HepG2 (cell line): ENCODE results near the gene PHKG2. TPM values are rescaled to one million over a fixed set of nuclear protein-coding genes. Genes with fewer than 3 reads are reported as not detected.

Experiments used
- ATAC-seq: fragments of 200-7000 bp; cut with Tn5 transposase; 3 replicates; pipeline ENCODE4 v1.9.1; 2020; ENCODE audit warnings: mild to moderate bottlenecking, moderate library complexity
- BruUV-seq: library from RNA; stranded (reverse); fragments of 400-500 nt; replicated peaks from 2 replicates; lab custom pipeline; 2021; lab: Mats Ljungman, UMichigan
- CTCF ChIA-PET: fragments of 300-600 bp; formaldehyde crosslinking; extraction: SDS; loops from one replicate; lab custom pipeline; 2021; ENCODE audit warnings: low total read pairs, inconsistent platforms, low intra/inter-chr PET ratio; lab: Yijun Ruan, JAX
- POLR2A ChIA-PET: fragments of 350-600 bp; sonication (Branson Sonifier 250); formaldehyde crosslinking; loops from one replicate; lab custom pipeline; 2020; ENCODE audit warnings: antibody characterized with exemption, inconsistent platforms; lab: Yijun Ruan, JAX
- DNase-seq: peaks from one replicate; pipeline ENCODE4 v3.0.0-alpha.2; 2015; ENCODE audit warnings: low spot score
- FAIRE-seq: peaks from 3 replicates; lab custom pipeline; 2011; peaks lifted over from hg19 to GRCh38; lab: Jason Lieb, UNC
- H2AFZ ChIP-seq: one replicate; pipeline ENCODE4 v1.6.1; 2011; ENCODE audit warnings: low read length, inconsistent platforms
- H3K27ac ChIP-seq: fragments of 300-600 bp; 3 replicates; pipeline ENCODE4 v1.8.0; 2011; ENCODE audit warnings: mixed run types, mild to moderate bottlenecking, mixed read lengths, low read length, inconsistent platforms; ENCODE audit not compliant: insufficient read depth; ENCODE audit errors: extremely low read length
- H3K27me3 ChIP-seq, 2 experiments: fragments of 200-600 bp in 1 of 2; 2 replicates in 1 of 2; 3 replicates in 1 of 2; pipeline versions ENCODE4 v1.6.0 to v1.8.0; 2011; ENCODE audit warnings: low read length in 2 of 2, mild to moderate bottlenecking in 2 of 2, moderate library complexity in 2 of 2, inconsistent platforms in 1 of 2; ENCODE audit not compliant: insufficient read depth in 2 of 2, control insufficient read depth in 1 of 2
- H3K36me3 ChIP-seq, 2 experiments: fragments of 200-600 bp in 1 of 2; replicated peaks in 1 of 2; 2 replicates in 1 of 2; 3 replicates in 1 of 2; pipeline versions ENCODE4 v1.5.1 to v1.8.0; 2011; ENCODE audit warnings: low read length in 2 of 2, inconsistent platforms in 1 of 2; ENCODE audit not compliant: insufficient read depth in 2 of 2, control insufficient read depth in 1 of 2
- H3K4me1 ChIP-seq: 2 replicates; pipeline ENCODE4 v1.5.1; 2012; ENCODE audit warnings: low read length, inconsistent platforms; ENCODE audit not compliant: insufficient read depth
- H3K4me2 ChIP-seq: 2 replicates; pipeline ENCODE4 v1.6.0; 2011; ENCODE audit warnings: low read depth, low read length, inconsistent platforms
- H3K4me3 ChIP-seq, 3 experiments: fragments of 200-600 bp in 1 of 3; sonication (generic), shearing (Covaris generic) in 1 of 3; replicated peaks in 1 of 3; 2 replicates each; pipeline ENCODE4 v1.5.1; 2011 to 2016; ENCODE audit warnings: low read length in 3 of 3, inconsistent platforms in 2 of 3, low read depth in 2 of 3, mild to moderate bottlenecking in 2 of 3, control low read depth in 1 of 3, mixed read lengths in 1 of 3; ENCODE audit not compliant: insufficient read depth in 1 of 3
- H3K79me2 ChIP-seq: one replicate; pipeline ENCODE4 v1.6.1; 2011; ENCODE audit warnings: low read length, inconsistent platforms; ENCODE audit not compliant: insufficient read depth
- H3K9ac ChIP-seq: 2 replicates; pipeline ENCODE4 v1.6.0; 2011; ENCODE audit warnings: mild to moderate bottlenecking, low read depth, low read length, inconsistent platforms; ENCODE audit not compliant: insufficient read depth
- H3K9me3 ChIP-seq: 2 replicates; pipeline ENCODE4 v1.5.1; 2012; ENCODE audit warnings: mild to moderate bottlenecking, low read length
- H4K20me1 ChIP-seq: 2 replicates; pipeline ENCODE4 v1.6.0; 2011; ENCODE audit warnings: inconsistent platforms, mild to moderate bottlenecking, low read length, moderate library complexity; ENCODE audit not compliant: insufficient read depth
- POLR2A ChIP-seq, 2 experiments: IDR thresholded peaks; 2 replicates each; pipeline ENCODE4 v1.6.1; 2011; ENCODE audit warnings: low read depth in 2 of 2, low read length in 2 of 2, mild to moderate bottlenecking in 1 of 2, moderate library complexity in 1 of 2; ENCODE audit not compliant: insufficient read depth in 1 of 2
- SP2 ChIP-seq: sonication (generic); formaldehyde crosslinking; IDR thresholded peaks from 2 replicates; pipeline ENCODE4 v1.5.1; 2020; ENCODE audit warnings: mild to moderate bottlenecking, missing genetic modification reagents
- ZNF121 ChIP-seq: sonication (generic); formaldehyde crosslinking; IDR thresholded peaks from 2 replicates; pipeline ENCODE4 v1.5.0; 2020; ENCODE audit warnings: mild to moderate bottlenecking, missing genetic modification reagents
- ZNF24 ChIP-seq: fragments of 450-650 bp; IDR thresholded peaks from 2 replicates; pipeline ENCODE4 v1.6.1; 2017; ENCODE audit warnings: antibody characterized with exemption, mild to moderate bottlenecking
- ZNF629 ChIP-seq: sonication (generic); formaldehyde crosslinking; conservative IDR thresholded peaks from 2 replicates; pipeline ENCODE4 v1.5.0; 2020; ENCODE audit warnings: missing genetic modification reagents
- ZNF709 ChIP-seq: sonication (generic); formaldehyde crosslinking; IDR thresholded peaks from 2 replicates; pipeline ENCODE4 v1.5.0; 2020; ENCODE audit warnings: mild to moderate bottlenecking, missing genetic modification reagents
- WGBS: methylation state at CpG from one replicate; pipeline ENCODE4 v1.1.6; 2017; ENCODE audit warnings: low lambda C conversion rate; 5-methylcytosine and 5-hydroxymethylcytosine counted together
- in situ Hi-C: cut with HindIII; loops from 2 replicates; pipeline ENCODE4 v1.10.0; 2017; ENCODE audit warnings: low pct_unique_long_range_greater_than_20kb; ENCODE audit not compliant: extremely low pct_ligation_motif_present
- intact Hi-C: fragments of 100-400 bp; cut with micrococcal nuclease; formaldehyde crosslinking; loops from one replicate; pipeline ENCODE4 v1.10.0; 2022; ENCODE audit not compliant: unreplicated experiment
- polyA plus RNA-seq, 8 experiments: library from polyadenylated mRNA; depleted of rRNA in 3 of 8; stranded (reverse) in 7 of 8; unstranded in 1 of 8; fragments of >200 nt; fragmentation: Illumina TruSeq in 4 of 8; extraction: Trizol in 4 of 8; gene quantifications; 2 replicates each; pipeline versions ENCODE4 v1.2.1 to v1.2.3, GENCODE V29; 2011 to 2016; ENCODE audit warnings: low read depth in 4 of 8, missing spikeins in 1 of 8, mixed read lengths in 1 of 8; ENCODE audit not compliant: insufficient read depth in 1 of 8
- total RNA-seq, 5 experiments: library from RNA; depleted of rRNA; stranded (reverse); fragments of >200 nt; fragmentation: Illumina TruSeq; extraction: Trizol; gene quantifications; 2 replicates each; pipeline ENCODE4 v1.2.3, GENCODE V29; 2016; ENCODE audit warnings: low read depth in 1 of 5
- TF ChIP-seq, protein P1 (sequence below): sonication (generic); formaldehyde crosslinking; IDR thresholded peaks from 2 replicates; pipeline ENCODE4 v1.4.0; 2020; ENCODE audit warnings: missing genetic modification reagents
- TF ChIP-seq, protein P2 (sequence below): sonication (generic); formaldehyde crosslinking; IDR thresholded peaks from 2 replicates; pipeline ENCODE4 v1.5.1; 2020; ENCODE audit warnings: mild to moderate bottlenecking, moderate library complexity, missing genetic modification reagents
- TF ChIP-seq, protein P3 (sequence below): IDR thresholded peaks from 2 replicates; pipeline ENCODE4 v1.6.1; 2016

PHKG2 gene
- total and polyA plus RNA-seq, 2 of the 13 experiments (the other 11 are each of a cell fraction or from before 2014, with no cell fraction given) = 37.4 to 42.1 TPM

- POLR2A ChIA-PET = interaction anchor here (1.3 to 2.4 kb wide), 3 partner anchors 11 to 90 kb away, joined by 3 to 12 read pairs (median 9); no protein-coding TSS in a partner anchor
- intact Hi-C loops = loop anchor here (5.0 kb wide), 1 partner anchor 212 kb away; no protein-coding TSS in a partner anchor
- FAIRE-seq = no peak
Observed at GRCh38 chr16:30785126-30786106, 37.2 kb downstream of the PHKG2 start.

More at GRCh38 chr16:30785126-30786106, 37.2 kb downstream of the PHKG2 start:
- no peaks in the 10 kb centered on the region; the same call in 1 of the 2 replicates for H4K20me1 ChIP-seq
- WGBS = 88% methylated on average over 7 of the region's 7 CpGs
- peak overlapping the region; percentile 95 for H3K9ac ChIP-seq
- peak overlapping the region; percentile 92 for H3K4me2 ChIP-seq
- H3K4me3 ChIP-seq = peak overlapping the region; percentile 99 to 100 (median 100)
- ATAC-seq (no peak), DNase-seq (no peak)
- H3K36me3 ChIP-seq = peaks cover 19 to 29% of the 10 kb centered on the region in 2 experiments
- peak overlapping the region; percentile 78 for H3K27ac ChIP-seq
- CTCF ChIA-PET = no interaction called here
- peak; percentile 81 for TF ChIP-seq ZNF629
- TF ChIP-seq ZNF121 = no peak
- TF ChIP-seq SP2 = 0 out of 2 replicates have a peak, but pooled peaks have one; percentile 26
- TF ChIP-seq, protein P1, sequence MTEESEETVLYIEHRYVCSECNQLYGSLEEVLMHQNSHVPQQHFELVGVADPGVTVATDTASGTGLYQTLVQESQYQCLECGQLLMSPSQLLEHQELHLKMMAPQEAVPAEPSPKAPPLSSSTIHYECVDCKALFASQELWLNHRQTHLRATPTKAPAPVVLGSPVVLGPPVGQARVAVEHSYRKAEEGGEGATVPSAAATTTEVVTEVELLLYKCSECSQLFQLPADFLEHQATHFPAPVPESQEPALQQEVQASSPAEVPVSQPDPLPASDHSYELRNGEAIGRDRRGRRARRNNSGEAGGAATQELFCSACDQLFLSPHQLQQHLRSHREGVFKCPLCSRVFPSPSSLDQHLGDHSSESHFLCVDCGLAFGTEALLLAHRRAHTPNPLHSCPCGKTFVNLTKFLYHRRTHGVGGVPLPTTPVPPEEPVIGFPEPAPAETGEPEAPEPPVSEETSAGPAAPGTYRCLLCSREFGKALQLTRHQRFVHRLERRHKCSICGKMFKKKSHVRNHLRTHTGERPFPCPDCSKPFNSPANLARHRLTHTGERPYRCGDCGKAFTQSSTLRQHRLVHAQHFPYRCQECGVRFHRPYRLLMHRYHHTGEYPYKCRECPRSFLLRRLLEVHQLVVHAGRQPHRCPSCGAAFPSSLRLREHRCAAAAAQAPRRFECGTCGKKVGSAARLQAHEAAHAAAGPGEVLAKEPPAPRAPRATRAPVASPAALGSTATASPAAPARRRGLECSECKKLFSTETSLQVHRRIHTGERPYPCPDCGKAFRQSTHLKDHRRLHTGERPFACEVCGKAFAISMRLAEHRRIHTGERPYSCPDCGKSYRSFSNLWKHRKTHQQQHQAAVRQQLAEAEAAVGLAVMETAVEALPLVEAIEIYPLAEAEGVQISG (CRISPR knock-in tag) = no peak
- TF ChIP-seq, protein P2, sequence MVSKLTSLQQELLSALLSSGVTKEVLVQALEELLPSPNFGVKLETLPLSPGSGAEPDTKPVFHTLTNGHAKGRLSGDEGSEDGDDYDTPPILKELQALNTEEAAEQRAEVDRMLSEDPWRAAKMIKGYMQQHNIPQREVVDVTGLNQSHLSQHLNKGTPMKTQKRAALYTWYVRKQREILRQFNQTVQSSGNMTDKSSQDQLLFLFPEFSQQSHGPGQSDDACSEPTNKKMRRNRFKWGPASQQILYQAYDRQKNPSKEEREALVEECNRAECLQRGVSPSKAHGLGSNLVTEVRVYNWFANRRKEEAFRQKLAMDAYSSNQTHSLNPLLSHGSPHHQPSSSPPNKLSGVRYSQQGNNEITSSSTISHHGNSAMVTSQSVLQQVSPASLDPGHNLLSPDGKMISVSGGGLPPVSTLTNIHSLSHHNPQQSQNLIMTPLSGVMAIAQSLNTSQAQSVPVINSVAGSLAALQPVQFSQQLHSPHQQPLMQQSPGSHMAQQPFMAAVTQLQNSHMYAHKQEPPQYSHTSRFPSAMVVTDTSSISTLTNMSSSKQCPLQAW (CRISPR knock-in tag) = 0 out of 2 replicates have a peak, but pooled peaks have one; percentile 15
- TF ChIP-seq, protein P3, sequence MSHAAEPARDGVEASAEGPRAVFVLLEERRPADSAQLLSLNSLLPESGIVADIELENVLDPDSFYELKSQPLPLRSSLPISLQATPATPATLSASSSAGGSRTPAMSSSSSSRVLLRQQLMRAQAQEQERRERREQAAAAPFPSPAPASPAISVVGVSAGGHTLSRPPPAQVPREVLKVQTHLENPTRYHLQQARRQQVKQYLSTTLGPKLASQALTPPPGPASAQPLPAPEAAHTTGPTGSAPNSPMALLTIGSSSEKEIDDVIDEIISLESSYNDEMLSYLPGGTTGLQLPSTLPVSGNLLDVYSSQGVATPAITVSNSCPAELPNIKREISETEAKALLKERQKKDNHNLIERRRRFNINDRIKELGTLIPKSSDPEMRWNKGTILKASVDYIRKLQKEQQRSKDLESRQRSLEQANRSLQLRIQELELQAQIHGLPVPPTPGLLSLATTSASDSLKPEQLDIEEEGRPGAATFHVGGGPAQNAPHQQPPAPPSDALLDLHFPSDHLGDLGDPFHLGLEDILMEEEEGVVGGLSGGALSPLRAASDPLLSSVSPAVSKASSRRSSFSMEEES (CRISPR knock-in tag) = 0 out of 2 replicates have a peak, but pooled peaks have one; percentile 23
- TF ChIP-seq POLR2A (IDR thresholded peaks at IDR 0.05; ENCODE audit: insufficient read depth in 1 of 2, low read depth in 2 of 2, low read length in 2 of 2) = 0 out of 4 replicates have a peak, but pooled peaks of 1 of the 2 experiments have one; percentile 27
- peak; percentile 59; the same call in 1 of the 2 replicates for TF ChIP-seq ZNF24
- TF ChIP-seq ZNF709 (CRISPR knock-in tag) = no peak
- H3K4me1 ChIP-seq = peaks cover 30% of the 10 kb centered on the region
- in situ Hi-C loops = no loop called here
- H2AFZ ChIP-seq = no peak overlapping the region
- TSS peak; percentile 39 for BruUV-seq
- H3K79me2 ChIP-seq = peaks cover 29% of the 10 kb centered on the region
- H3K9me3 ChIP-seq = no peaks in the 10 kb centered on the region
- H3K27me3 ChIP-seq = no peaks in the 10 kb centered on the region; a peak in 1 of 5 replicates
